ENCODE measurements around the gene LRRC32.

LRRC32 gene

DNA sequence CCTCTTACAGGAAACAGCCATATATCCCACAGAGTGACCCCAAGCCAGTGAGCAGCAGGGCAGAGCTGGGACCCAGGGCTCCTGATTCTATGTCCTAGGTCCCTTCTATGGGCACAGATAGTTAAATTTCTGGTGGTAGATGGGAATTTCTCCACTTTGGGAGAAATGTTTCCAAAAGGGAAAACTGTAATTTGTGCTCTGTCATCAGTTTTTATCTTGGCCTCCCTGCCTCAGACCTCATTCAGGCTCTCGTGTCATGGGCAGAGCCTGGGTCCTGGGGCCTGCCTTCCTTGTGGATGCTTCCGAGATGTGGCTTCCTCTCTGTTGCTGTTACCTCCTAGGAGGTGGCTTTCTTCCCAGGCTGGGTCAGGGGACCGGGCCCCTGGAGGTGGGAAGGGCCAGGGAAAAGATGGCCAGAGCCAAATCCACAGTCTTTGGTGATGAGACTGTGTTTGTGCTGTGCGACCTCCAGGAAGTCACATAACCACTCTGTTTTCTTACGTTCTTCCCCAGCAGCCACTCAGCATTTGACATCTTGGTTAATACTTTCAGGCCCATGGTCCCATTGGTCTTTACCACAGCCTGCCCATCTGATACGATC lies 8.6 kb downstream of the LRRC32 start:
- DNase-seq = no peak

DNA sequence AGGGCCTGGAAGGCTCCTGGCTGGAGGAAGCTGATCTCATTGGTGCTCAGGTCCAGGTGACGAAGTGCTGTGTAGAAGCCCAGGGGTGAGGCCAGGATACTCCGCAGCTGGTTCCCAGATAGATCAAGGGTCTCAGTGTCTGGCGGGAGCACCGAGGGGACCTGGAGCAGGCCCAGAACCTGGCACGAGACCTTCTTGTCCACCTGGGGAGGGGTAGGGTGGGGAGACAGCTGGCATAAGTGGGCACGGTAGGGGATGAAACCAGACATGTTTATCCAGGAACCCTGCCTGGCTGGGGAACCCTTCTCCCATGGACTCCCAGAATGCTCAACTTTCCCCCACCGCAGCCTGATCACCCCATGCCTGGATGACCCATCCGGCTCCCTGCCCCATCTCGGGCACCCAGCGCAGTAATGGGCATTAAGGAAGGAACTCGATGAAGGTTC lies 9.2 kb downstream of the LRRC32 start:
- DNase-seq = no peak

DNA sequence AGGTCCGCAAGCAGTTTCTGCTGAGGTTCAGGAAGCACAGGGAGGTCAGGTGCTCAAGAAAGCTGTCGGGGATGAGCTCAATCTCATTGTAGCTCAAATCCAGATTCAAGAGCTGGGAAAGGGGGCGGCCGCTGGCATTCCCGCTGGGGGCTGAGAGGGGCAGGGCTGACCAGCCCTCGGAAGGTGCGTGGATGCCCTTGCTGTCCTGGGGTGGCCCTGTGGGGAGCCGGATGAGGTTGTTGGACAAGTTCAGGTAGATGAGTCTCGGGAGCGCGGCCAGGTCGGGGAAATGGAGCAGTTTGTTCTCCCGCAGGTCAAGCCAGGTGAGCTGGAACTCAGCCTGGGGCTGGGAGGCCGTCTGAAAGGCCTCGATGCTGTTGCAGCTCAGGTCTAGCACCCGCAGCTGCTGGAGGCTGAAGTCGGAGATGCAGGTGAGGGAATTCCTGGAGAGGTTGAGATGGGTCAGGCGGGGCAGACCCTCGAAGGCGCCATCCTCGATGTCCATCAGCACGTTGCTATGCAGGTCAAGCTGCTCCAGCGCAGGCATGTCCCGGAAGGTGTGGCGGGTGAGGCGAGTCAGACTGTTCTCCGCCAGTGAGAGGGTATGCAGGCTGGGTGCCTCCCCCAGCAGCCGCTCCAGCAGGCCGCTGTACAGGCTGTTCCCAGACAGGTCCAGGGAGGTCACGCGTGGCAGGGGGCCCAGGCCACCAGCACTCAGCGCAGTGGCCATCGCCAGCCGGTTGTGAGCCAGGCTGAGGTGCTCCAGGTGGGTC lies 9.8 kb downstream of the LRRC32 start:
- DNase-seq = no peak

DNA sequence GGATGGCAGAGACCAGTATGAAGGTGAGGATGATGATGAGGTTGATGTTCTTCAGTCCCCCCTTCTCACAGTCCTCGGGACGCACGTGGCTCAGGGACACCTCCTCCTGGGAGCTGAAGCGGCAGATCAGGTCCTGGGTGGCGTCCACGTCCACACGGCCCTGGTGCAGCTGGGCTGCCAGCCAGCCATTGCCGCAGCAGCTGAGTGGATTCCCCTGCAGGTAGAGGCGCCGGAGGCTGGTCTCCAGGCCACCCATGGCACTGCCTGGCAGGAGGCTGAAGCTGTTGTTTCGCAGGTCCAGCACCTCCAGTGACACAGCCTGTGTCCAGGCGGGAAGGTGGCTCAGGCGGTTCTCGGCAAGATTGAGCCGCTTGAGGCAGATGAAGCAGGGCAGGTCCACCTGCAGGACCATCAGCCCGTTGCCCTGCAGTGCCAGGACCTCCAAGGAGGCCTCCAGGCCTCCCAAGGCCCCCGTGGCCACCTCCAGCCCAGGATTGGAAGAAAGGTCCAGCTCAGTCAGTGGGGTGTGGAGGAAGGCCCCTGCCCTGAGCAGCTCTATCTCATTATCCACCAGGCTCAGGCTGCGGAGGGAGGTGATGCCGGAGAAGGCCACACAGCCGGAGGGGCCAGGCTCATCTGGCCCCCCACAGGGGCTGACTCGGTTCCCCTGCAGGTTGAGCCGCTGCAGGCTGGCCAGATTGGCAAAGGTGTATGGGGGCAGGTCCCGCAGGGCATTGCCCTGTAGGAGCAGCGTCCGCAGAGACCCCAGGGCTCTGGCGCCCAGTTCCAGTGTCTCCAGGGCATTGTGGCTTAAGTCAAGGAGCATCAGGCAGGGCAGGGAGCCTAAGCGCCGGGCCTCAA lies 10.6 kb downstream of the LRRC32 start:
- DNase-seq = no peak

GRCh38 chr11:76658651-76659650 lies 11.6 kb downstream of the LRRC32 start:
- no peak for DNase-seq

- DNase-seq = no peak
Measured at GRCh38 chr11:76658231-76658630, 12.3 kb downstream of the LRRC32 start.

DNA sequence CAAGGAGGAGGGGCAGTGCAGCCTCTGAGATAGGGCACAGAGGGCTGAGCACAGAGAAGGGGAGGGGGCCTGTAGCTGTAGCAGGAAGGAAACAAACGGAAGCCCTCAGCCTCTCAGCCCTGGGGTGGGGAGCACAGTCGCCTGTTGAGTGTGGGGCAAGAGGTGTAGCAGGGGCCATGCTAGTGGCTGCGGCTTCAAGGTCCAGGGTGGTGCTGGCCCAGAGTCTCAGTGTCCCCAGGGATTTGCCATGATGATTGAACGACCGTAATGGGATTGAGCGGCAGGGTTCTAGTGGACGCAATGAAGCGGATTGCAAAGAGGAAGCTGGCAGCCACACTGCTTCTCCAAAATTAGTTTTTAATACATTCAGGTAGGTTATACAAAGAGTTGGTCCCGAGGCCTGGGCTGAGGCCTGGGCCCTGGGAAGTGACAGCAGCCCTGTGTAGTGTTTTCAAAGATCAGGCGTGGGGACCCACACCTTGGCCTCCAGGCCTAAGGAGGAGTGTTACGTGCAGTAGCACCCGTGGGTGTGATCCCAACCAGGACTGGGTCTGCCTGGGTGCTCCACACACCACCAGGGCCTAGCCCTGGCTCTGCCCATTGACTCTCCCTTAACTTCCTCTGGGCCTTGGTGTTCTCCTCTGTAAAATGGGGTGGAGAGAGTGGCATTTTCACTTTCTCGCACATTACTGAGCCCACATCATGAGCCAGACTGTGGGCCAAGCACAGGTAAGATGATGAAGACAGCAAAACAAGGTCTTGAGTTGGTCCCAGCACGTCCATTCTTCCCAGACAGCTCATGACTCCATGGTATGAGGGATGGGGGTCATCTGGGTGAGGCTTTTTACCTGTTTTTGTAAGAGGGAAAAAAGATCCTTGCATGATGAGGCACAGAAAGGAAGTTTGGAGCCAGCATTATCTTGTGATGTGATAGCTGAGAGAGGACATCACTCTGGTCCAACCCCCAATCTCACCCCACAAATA lies 13.1 kb downstream of the LRRC32 start:
- DNase-seq = no peak

DNA sequence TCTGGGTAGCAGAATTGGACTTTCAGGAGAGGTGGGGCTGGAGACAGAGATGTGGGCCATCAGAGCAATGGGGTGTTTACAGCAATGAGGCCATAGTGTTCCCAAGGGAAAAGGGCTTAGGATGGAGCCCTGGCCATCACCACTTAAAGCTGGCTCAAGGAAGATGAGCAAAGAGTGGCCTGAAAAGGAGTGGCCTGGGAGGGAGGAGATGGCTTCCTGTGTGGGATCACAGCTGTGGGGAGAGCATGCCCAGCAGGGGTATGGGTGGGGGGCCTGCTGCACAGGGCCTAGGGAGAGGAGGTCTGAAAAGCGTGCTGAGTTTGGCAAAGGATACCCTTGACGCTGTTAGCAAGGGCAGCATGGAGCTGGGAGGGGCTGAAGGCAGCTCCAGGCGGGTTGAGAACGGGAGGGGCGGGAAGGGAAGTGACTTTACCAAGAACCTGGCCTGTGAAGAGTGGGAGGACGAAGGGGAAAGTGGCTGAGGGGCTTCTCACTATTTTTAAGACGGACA lies 13.9 kb downstream of the LRRC32 start:
- DNase-seq = no peak

GRCh38 chr11:76656050-76656531 lies 14.5 kb downstream of the LRRC32 start:
- DNase-seq = no peak

GRCh38 chr11:76655501-76656049 lies 15.0 kb downstream of the LRRC32 start:
- no peak for DNase-seq

DNA sequence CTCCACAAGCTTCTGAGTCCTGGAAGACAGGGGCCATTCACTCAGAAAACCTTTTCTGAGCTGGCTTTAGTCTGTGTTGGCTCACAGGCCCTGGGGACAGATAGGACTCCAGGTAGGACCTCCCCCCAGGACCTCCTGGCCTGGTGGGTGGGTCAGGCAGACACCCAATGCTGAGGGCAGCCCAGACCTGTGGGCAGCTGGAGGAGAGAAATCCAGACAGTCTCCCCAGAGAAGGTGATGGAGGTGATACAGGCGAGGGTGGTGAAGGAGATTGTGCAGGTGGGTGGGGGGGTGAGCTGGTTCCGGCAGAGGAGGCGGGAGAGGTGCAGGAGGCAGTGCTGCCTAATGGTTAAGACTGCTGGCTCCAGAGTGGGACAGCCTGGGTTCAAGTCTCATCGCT lies 15.6 kb downstream of the LRRC32 start:
- DNase-seq = no peak

DNA sequence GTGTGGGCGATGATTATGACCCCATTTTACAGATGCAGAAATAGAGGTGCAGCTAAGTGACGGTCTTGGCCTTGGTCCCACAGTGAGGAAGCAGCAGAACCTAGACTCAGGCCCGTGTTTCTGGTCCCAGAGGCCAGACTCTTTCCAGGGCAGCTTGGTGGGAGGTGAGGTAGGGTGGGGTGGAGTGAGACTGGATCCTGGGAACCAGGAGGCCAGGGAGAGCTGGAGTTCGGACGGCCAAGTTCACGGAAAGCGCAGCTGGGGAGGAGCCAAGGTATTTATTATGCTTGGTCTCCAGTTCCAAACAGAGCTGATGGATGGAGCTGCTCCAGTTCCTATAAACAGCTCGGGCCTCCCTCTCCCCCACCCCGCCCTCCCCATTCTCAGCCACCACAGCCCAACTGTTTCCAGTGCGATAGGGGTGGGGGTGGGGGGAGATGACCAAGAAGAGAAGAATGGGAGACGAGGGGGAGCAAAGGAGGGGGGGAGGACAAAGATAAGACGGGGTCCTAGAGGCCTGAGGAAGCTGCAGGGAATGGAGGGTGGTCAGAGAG lies 16.2 kb downstream of the LRRC32 start:
- DNase-seq = no peak

GRCh38 chr11:76653674-76654284 lies 16.8 kb downstream of the LRRC32 start:
- DNase-seq = no peak

DNA sequence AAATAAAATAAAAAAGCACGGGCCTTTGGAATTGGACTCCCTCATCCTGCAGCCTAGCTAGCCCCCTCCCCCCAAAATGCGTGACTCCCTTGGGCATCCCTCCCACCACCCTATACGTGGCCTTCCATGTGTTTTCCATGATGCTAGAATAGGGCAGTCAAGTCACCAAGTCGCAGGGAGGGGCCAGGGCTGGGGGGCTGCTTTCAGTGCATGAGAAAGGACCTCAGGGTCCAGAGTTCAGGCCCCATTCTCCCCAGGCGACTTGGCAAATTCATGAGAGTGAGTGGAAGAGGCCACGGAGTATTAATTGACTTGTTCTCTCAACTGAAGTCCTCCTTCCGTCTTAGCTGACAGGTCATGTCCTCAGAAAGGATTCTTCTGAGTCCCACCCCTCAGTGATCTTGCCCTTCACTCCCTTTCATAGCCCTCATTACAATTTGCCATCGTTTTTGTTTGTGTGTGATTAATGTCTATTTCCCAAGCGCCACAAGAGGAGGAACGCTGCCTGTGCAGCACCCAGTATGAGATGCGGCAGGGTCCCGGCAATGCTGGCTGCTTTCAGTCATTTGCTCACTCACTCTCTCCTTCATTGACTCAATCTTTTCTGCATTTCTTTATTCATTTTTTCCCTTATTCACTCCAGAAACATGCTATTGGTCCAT lies 17.4 kb downstream of the LRRC32 start:
- DNase-seq = no peak

GRCh38 chr11:76649851-76650372 lies 20.6 kb downstream of the LRRC32 start:
- DNase-seq = no peak

DNA sequence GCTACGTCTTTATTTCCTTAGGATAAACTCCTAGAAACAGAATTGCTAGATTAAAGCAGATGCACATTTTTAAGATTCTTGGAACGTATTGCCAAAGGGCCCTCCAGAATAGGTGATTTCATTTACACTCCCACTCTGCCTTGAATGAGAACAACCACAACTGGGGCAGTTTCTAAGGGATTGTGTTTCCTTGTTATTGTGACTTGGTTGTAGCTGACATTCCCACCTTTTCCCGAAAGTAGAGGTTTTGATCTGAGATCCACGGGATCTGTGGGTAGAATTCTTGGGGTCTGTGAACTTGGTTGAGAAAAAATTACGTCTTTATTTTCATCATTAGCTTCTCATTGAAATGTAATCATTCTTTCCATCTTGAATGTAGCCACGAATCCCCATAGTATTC lies 21.5 kb downstream of the LRRC32 start:
- no peak for DNase-seq

- no peak for DNase-seq
Measured at GRCh38 chr11:76648061-76648460, 22.5 kb downstream of the LRRC32 start.

DNA sequence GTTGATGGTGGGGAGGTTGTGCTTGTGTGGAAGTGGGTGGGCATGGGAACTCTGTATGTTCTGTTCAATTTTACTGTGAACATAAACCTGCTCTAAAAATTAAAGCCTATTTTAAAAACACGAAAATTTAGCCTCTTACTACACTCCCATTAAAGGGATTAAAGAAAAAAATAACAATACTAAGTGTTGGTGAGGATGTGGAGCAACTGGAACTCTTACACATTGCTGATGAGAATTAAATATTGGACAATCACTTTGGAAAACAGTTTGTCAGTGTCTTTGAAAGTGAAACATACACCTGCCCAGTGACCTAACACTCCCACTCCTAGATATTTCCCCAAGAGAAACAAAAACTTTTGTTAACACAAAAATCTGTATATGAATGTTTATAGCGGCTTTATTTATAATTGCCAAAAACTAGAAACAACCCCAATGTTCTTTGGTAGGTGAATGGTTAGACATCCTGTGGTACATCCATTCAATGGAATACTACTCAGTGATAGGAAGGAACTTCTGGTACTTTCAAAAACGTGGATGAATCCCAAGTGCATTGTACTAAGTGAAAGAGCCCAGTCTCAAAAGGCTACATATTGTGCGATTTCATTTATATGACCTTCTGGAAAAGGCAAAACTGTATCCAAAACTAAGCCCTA lies 23.5 kb downstream of the LRRC32 start:
- DNase-seq = no peak

Data from activated CD4-positive, alpha-beta T cell treated with anti-CD3 and anti-CD28 coated beads, Interleukin-2, Interleukin-6, amounts not matched to agents 100 ng/mL and 50 ng/mL, durations not matched to agents 16 hours and 8 hours (primary cell).